Measurements from ENCODE around the gene HPS5. TPM values are rescaled to one million over a fixed set of nuclear protein-coding genes. Genes with fewer than 3 reads are reported as not detected.

The HPS5 gene
- total and polyA plus RNA-seq, 2 of the 13 experiments (the other 11 are each of a cell fraction or from before 2014, with no cell fraction given) = 6.6 to 25.5 TPM

- intact Hi-C loops (cut with micrococcal nuclease; ENCODE audit: unreplicated experiment) (no loop called here), in situ Hi-C loops (cut with HindIII; ENCODE audit: extremely low pct_ligation_motif_present, low pct_unique_long_range_greater_than_20kb) (no loop called here)
- Histone ChIP-seq H3K4me3 (replicated peaks in 1 of 3; ENCODE audit: insufficient read depth in 1 of 3, low read depth in 2 of 3, low read length in 3 of 3) (no peak overlapping the region), H3K79me2 (ENCODE audit: insufficient read depth, low read length) (no peaks in the 10 kb centered on the region), H2AFZ (ENCODE audit: low read length) (no peak overlapping the region), H3K9ac (ENCODE audit: insufficient read depth, low read depth, low read length) (no peak overlapping the region), H3K36me3 (replicated peaks in 1 of 2; ENCODE audit: control insufficient read depth in 1 of 2, insufficient read depth in 2 of 2, low read length in 2 of 2) (no peaks in the 10 kb centered on the region), H3K27me3 (ENCODE audit: control insufficient read depth in 1 of 2, insufficient read depth in 2 of 2, low read length in 2 of 2) (no peaks in the 10 kb centered on the region), H3K9me3 (ENCODE audit: low read length) (no peaks in the 10 kb centered on the region), H3K27ac (ENCODE audit: extremely low read length, insufficient read depth, low read length) (no peak overlapping the region), H4K20me1 (ENCODE audit: insufficient read depth, low read length) (no peaks in the 10 kb centered on the region), H3K4me1 (ENCODE audit: insufficient read depth, low read length) (peaks cover 12% of the 10 kb centered on the region), H3K4me2 (ENCODE audit: low read depth, low read length) (no peak overlapping the region)
- CTCF ChIA-PET (ENCODE audit: low intra/inter-chr PET ratio, low total read pairs) = no interaction called here
- no peak for DNase-seq (ENCODE audit: low spot score)
- no peak for ATAC-seq
- no peak for FAIRE-seq
- POLR2A ChIA-PET = no interaction called here
- WGBS (ENCODE audit: low lambda C conversion rate) = 23% methylated on average over 2 of the region's 2 CpGs
- BruUV-seq (replicated peaks) = no TSS peak
- TF ChIP-seq ZNF562 (CRISPR knock-in tag; IDR thresholded peaks at IDR 0.05; ENCODE audit: borderline replicate concordance) (no peak), LCORL (IDR thresholded peaks at IDR 0.05) (no peak), LCORL (CRISPR knock-in tag; IDR thresholded peaks at IDR 0.05) (no peak), ZNF207 (IDR thresholded peaks at IDR 0.05; ENCODE audit: borderline replicate concordance) (no peak), ZNF576 (CRISPR knock-in tag; IDR thresholded peaks at IDR 0.05) (no peak), ZNF280B (CRISPR knock-in tag; IDR thresholded peaks at IDR 0.05; ENCODE audit: borderline replicate concordance) (no peak), FOXA3 (CRISPR knock-in tag; IDR thresholded peaks at IDR 0.05) (no peak), ZNF34 (CRISPR knock-in tag; IDR thresholded peaks at IDR 0.05; ENCODE audit: borderline replicate concordance) (no peak), ZBTB26 (CRISPR knock-in tag; IDR thresholded peaks at IDR 0.05; ENCODE audit: borderline replicate concordance) (no peak), KLF6 (CRISPR knock-in tag; IDR thresholded peaks at IDR 0.05) (no peak), PLRG1 (conservative IDR thresholded peaks at IDR 0.05) (no peak), NPAS2 (CRISPR knock-in tag; IDR thresholded peaks at IDR 0.05; ENCODE audit: borderline replicate concordance) (no peak), PHF5A (CRISPR knock-in tag; IDR thresholded peaks at IDR 0.05; ENCODE audit: low read depth, unreplicated experiment) (no peak), HHEX (CRISPR knock-in tag; IDR thresholded peaks at IDR 0.05) (no peak), DMAP1 (CRISPR knock-in tag; IDR thresholded peaks at IDR 0.05) (no peak), ZNF510 (CRISPR knock-in tag; IDR thresholded peaks at IDR 0.05; ENCODE audit: low read depth) (no peak), NFIC (IDR thresholded peaks at IDR 0.05; ENCODE audit: low read length) (no peak), SIN3B (IDR thresholded peaks at IDR 0.05; ENCODE audit: low read length) (no peak)
Measured at GRCh38 chr11:18254781-18255361, 67.1 kb downstream of the HPS5 start.
